DOHH2 (cell line): ENCODE results near the gene SLC11A1.
A peak's percentile ranks its signal among the peaks of the same experiment; 100 is the strongest.

ENCODE experiments used
- H3F3A ChIP-seq: fragments of 200-600 bp; sonication (generic), shearing (Covaris generic); 2 replicates; pipeline ENCODE4 v1.6.0; 2016; ENCODE audit warnings: antibody characterized with exemption, mild to moderate bottlenecking; ENCODE audit not compliant: control insufficient read depth, insufficient read depth
- H3K27ac ChIP-seq: fragments of 200-600 bp; sonication (generic); 2 replicates; pipeline ENCODE4 v1.5.1; 2014; ENCODE audit warnings: low read depth, mild to moderate bottlenecking, low read length, moderate library complexity
- H3K27me3 ChIP-seq: fragments of 200-600 bp; sonication (generic); 2 replicates; pipeline ENCODE4 v1.6.1; 2014; ENCODE audit warnings: mild to moderate bottlenecking, low read length, mixed read lengths; ENCODE audit not compliant: control insufficient read depth
- H3K36me3 ChIP-seq: fragments of 200-600 bp; sonication (generic); 2 replicates; pipeline ENCODE4 v1.6.1; 2014; ENCODE audit warnings: mild to moderate bottlenecking, low read length, moderate library complexity, mixed read lengths; ENCODE audit not compliant: control insufficient read depth
- H3K4me1 ChIP-seq: fragments of 200-600 bp; sonication (generic); 2 replicates; pipeline ENCODE4 v1.6.1; 2014; ENCODE audit warnings: mild to moderate bottlenecking, low read length, mixed read lengths; ENCODE audit not compliant: control insufficient read depth
- H3K4me2 ChIP-seq: fragments of 200-600 bp; sonication (generic); 2 replicates; pipeline ENCODE4 v1.6.0; 2014; ENCODE audit warnings: mild to moderate bottlenecking, low read length, moderate library complexity
- H3K4me3 ChIP-seq: fragments of 200-600 bp; sonication (generic); 2 replicates; pipeline ENCODE4 v1.5.1; 2014; ENCODE audit warnings: mild to moderate bottlenecking, low read length, mixed read lengths
- H3K79me2 ChIP-seq: fragments of 200-600 bp; sonication (generic); 2 replicates; pipeline ENCODE4 v1.6.1; 2014; ENCODE audit warnings: mild to moderate bottlenecking, low read length, mixed read lengths; ENCODE audit not compliant: control insufficient read depth
- H3K9me2 ChIP-seq: fragments of 200-600 bp; sonication (generic); replicated peaks from 2 replicates; pipeline ENCODE4 v1.6.1; 2014; ENCODE audit warnings: mild to moderate bottlenecking, low read length, mixed read lengths; ENCODE audit not compliant: control insufficient read depth
- H3K9me3 ChIP-seq: fragments of 200-600 bp; sonication (generic); 2 replicates; pipeline ENCODE4 v1.6.1; 2014; ENCODE audit warnings: antibody characterized with exemption, low read length, mixed read lengths; ENCODE audit not compliant: control insufficient read depth, insufficient read depth
- H4K20me1 ChIP-seq: fragments of 200-600 bp; sonication (generic); 2 replicates; pipeline ENCODE4 v1.6.0; 2014; ENCODE audit warnings: low read depth, mild to moderate bottlenecking, antibody characterized with exemption, low read length, moderate library complexity; ENCODE audit not compliant: control insufficient read depth, insufficient read depth
- CTCF ChIP-seq: fragments of 200-600 bp; sonication (generic); IDR thresholded peaks from one replicate; pipeline ENCODE4 v1.5.1; 2014; ENCODE audit warnings: antibody characterized with exemption, mild to moderate bottlenecking, low read depth, low read length; ENCODE audit not compliant: poor library complexity, severe bottlenecking
- EZH2phosphoT487 ChIP-seq: fragments of 200-600 bp; sonication (generic); IDR thresholded peaks from 2 replicates; pipeline ENCODE4 v1.6.1; 2017; ENCODE audit warnings: borderline replicate concordance, mild to moderate bottlenecking, antibody characterized with exemption, low read length, moderate library complexity, mixed read lengths

SLC11A1 gene

GRCh38 chr2:218404351-218405085, 22.4 kb downstream of the SLC11A1 start:
- TF ChIP-seq EZH2phosphoT487 (no peak), CTCF (no peak)
- Histone ChIP-seq H3K79me2 (peaks cover 35% of the 10 kb centered on the region), H3K27me3 (no peaks in the 10 kb centered on the region), H3K4me3 (no peak overlapping the region), H3K36me3 (peaks cover 49% of the 10 kb centered on the region), H3K4me1 (peaks cover 63% of the 10 kb centered on the region), H3K9me2 (no peaks in the 10 kb centered on the region), H4K20me1 (no peaks in the 10 kb centered on the region), H3K4me2 (peak overlapping the region; percentile 91), H3K27ac (peak overlapping the region; percentile 68), H3K9me3 (no peaks in the 10 kb centered on the region), H3F3A (no peaks in the 10 kb centered on the region)

DNA sequence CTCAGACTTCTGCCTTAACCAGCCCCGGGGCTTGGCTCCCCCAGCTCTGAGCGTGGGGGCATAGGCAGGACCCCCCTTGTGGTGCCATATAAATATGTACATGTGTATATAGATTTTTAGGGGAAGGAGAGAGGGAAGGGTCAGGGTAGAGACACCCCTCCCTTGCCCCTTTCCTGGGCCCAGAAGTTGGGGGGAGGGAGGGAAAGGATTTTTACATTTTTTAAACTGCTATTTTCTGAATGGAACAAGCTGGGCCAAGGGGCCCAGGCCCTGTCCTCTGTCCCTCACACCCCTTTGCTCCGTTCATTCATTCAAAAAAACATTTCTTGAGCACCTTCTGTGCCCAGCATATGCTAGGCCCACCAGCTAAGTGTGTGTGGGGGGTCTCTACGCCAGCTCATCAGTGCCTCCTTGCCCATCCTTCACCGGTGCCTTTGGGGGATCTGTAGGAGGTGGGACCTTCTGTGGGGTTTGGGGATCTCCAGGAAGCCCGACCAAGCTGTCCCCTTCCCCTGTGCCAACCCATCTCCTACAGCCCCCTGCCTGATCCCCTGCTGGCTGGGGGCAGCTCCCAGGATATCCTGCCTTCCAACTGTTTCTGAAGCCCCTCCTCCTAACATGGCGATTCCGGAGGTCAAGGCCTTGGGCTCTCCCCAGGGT, 23.1 kb downstream of the SLC11A1 start:
- peaks cover 63% of the 10 kb centered on the region for H3K4me1 ChIP-seq

GRCh38 chr2:218405746-218406208, 23.7 kb downstream of the SLC11A1 start:
- Histone ChIP-seq H3K36me3 (peaks cover 46% of the 10 kb centered on the region), H3K4me1 (peaks cover 63% of the 10 kb centered on the region), H4K20me1 (no peaks in the 10 kb centered on the region), H3K27ac (peak overlapping the region; percentile 68), H3F3A (no peaks in the 10 kb centered on the region), H3K4me2 (peak overlapping the region; percentile 91), H3K9me2 (no peaks in the 10 kb centered on the region), H3K4me3 (peak overlapping the region; percentile 67), H3K79me2 (peaks cover 26% of the 10 kb centered on the region), H3K27me3 (no peaks in the 10 kb centered on the region), H3K9me3 (no peaks in the 10 kb centered on the region)
- TF ChIP-seq EZH2phosphoT487: no peak
- no peak for TF ChIP-seq CTCF

More for the DNA sequence above, 23.1 kb downstream of the SLC11A1 start:
- TF ChIP-seq CTCF: no peak
- TF ChIP-seq EZH2phosphoT487: no peak
- peak overlapping the region; percentile 67 for H3K4me3 ChIP-seq
- no peaks in the 10 kb centered on the region for H3K27me3 ChIP-seq
- no peaks in the 10 kb centered on the region for H3F3A ChIP-seq
- H3K27ac ChIP-seq: peak overlapping the region; percentile 68
- H4K20me1 ChIP-seq: no peaks in the 10 kb centered on the region
- H3K9me3 ChIP-seq: no peaks in the 10 kb centered on the region
- H3K9me2 ChIP-seq: no peaks in the 10 kb centered on the region
- peak overlapping the region; percentile 91 for H3K4me2 ChIP-seq
- H3K79me2 ChIP-seq: peaks cover 32% of the 10 kb centered on the region
- H3K36me3 ChIP-seq: peaks cover 46% of the 10 kb centered on the region
